Fibroblast of peridontal ligament (primary cell): ENCODE measurements around the gene CGB5.
"Not testable (repeated sequence)": the region's sequence is repeated elsewhere in the genome, so short reads cannot be mapped to it uniquely, and the experiment has no call there.

Experiments
- DNase-seq: peaks from one replicate; pipeline ENCODE4 v3.0.0-alpha.2; 2010; ENCODE audit errors: extremely low read depth

CGB5 gene

DNA sequence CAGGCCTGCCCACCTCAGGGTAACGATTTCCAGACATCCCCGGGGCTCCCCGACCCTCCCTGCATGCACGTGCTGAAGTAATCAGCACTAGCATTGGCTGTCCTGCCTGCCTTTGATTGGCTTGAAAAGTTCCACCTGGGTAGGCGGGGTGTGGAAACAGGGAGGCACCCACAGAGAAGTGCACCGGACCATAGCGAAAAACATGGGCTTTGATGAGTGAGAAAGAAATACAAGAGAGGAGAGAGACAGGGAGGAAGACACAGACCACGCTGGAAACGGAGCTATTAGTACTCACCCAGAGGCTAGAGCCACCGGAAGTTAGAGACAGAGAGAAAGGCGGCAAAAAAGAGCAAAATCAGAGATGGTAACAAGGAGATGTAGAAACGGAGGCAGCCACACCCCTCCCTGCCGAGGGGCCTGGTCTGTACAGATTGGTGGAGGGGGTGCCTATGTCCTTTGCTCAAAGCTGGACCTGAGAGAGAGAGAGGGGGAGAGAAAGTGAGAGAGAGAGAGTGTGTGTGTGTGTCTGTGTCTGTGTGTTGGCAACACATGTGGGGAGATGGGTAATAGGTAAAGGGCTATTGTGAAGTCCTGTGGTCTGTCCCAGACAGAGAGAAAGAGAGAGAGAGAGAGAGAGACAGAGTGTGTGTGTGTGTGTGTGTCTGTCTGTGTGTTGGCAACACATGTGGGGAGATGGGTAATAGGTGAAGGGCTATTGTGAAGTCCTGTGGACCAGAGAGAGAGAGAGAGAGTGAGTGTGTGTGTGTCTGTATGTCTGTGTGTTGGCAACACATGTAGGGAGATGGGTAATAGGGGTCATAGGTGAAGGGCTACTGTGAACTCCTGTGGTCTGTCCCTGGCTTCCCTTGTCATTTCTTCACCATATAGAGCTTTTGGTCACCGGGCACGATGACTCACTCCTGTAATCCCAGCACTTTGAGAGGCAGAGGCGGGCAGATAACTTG, 22.4 kb upstream of the CGB5 start:
- DNase-seq, result peak; percentile 7

GRCh38 chr19:49022116-49022515, 21.5 kb upstream of the CGB5 start:
- no peak for DNase-seq

- DNase-seq, result not testable (repeated sequence)
These were observed 19.4 kb upstream of the CGB5 start, which contains the start of gene CGB3 for GRCh38 chr19:49024233-49024632. CGB3 (minus strand) TSS chr19:49024333; CDS start chr19:49023971, 362 bp downstream.

DNA sequence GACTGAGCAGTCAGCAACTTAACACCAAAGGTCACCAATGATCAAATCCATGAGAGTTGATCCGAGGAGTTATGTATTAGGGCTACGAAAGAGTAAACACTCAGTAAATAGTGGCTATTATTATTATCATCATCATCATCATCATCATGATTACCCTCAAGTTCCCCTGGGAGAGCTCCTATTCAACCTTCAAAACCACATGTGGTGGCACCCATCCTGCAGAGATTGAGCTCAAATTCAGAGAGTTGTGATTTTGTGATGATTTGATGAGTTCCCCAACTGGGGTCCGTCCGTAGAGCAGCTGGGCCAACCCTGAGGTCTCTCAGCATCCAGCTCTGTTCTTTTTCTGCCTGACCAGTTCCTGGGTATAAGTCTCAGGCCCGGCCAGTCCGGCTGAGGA, 18.6 kb upstream of the CGB5 start:
- DNase-seq, result not testable (repeated sequence)

GRCh38 chr19:49025599-49025998, 18.0 kb upstream of the CGB5 start:
- not testable (repeated sequence) for DNase-seq

DNA sequence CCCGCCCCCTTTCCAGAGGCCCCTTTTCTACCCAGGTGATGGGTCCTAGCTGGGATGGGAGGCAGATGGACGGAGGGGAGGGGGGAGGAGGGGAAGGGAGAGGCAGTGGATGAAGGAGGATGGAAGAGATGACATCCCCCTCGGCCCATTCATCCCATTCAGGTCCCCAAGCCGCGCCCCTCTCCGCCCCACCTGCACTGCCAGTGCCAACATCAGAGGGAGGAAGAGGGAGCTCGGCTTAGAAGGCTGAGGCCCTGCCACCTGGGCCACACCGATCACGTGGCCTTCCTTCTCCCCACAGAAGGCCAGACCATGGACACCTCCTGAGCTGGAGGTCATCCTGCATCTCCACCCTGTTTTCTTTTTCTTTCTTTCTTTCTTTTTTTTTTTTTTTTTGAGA, 15.0 kb upstream of the CGB5 start:
- not testable (repeated sequence) for DNase-seq

DNA sequence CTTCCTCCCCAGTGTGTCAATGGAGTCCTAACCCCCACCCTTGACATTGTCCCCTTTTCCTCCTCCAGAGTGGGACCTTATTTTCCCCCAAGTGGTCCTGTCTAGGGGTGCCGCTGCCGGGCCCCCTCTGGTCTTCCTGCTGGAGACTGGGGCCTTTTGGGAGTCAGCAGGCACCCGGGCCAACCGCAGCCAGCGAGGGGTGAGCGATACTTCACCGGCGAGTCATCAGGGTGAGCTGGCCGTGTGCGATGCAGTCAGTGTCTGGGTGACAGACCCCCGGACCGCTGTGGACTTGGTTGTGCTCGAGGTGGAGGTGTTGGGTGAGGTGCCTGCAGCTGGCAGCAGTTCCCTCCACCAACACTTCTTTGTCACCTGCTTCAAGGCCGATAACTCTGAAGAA, 13.9 kb upstream of the CGB5 start:
- DNase-seq, result not testable (repeated sequence)

- DNase-seq, result not testable (repeated sequence)
These were observed 13.3 kb upstream of the CGB5 start for GRCh38 chr19:49030323-49030722.

DNA sequence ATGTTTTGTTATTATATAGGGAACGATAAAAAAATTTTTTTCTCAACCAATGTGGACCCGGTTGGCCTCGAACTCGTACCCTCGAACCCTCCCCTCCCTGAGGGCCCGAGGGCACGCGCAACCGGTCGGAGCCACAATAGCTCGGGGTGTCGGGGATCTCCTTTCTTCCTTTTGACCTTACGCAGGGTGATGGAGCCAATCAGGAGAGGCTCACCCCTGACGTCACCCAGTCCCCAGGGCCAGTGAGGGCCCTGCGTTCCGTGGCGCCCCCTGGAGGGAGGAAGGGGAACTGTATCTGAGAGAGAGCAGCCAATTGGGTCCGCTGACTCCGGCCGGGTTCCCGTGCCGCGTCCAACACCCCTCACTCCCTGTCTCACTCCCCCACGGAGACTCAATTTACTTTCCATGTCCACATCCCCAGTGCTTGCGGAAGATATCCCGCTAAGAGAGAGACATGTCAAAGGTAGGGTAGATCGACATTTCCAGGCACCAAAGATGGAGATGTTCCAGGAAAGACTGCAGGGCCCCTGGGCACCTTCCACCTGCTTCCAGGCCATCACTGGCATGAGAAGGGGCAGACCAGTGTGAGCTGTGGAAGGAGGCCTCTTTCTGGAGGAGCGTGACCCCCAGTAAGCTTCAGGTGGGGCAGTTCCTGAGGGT, 11.9 kb upstream of the CGB5 start, which contains the start of gene CGB2:
CGB2 (plus strand) TSS at position 249 of the 660 bp plus-strand sequence; CDS start at position 455, 206 bp downstream.
- not testable (repeated sequence) for DNase-seq

GRCh38 chr19:49036815-49037214, 6.8 kb upstream of the CGB5 start, which contains the start of gene CGB1:
CGB1 (minus strand) TSS chr19:49036895; CDS start chr19:49036711, 184 bp downstream.
- DNase-seq, result not testable (repeated sequence)

DNA sequence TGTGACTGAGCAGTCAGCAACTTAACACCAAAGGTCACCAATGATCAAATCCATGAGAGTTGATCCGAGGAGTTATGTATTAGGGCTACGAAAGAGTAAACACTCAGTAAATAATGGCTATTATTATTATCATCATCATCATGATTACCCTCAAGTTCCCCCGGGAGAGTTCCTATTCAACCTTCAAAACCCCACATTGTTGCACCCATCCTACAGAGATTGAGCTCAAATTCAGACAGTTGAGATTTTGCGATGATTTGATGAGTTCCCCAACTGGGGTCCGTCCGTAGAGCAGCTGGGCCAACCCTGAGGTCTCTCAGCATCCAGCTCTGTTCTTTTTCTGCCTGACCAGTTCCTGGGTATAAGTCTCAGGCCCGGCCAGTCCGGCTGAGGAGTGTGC, 5.5 kb upstream of the CGB5 start:
- DNase-seq, result not testable (repeated sequence)

GRCh38 chr19:49038557-49039276, 4.9 kb upstream of the CGB5 start:
- not testable (repeated sequence) for DNase-seq

DNA sequence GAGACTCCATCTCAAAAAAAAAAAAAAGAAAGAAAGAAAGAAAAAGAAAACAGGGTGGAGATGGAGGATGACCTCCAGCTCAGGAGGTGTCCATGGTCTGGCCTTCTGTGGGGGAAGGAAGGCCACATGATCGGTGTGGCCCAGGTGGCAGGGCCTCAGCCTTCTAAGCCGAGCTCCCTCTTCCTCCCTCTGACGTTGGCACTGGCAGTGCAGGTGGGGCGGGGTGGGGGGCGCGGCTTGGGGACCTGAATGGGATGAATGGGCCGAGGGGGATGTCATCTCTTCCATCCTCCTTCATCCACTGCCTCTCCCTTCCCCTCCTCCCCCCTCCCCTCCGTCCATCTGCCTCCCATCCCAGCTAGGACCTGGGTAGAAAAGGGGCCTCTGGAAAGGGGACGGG, 3.9 kb upstream of the CGB5 start:
- not testable (repeated sequence) for DNase-seq

DNA sequence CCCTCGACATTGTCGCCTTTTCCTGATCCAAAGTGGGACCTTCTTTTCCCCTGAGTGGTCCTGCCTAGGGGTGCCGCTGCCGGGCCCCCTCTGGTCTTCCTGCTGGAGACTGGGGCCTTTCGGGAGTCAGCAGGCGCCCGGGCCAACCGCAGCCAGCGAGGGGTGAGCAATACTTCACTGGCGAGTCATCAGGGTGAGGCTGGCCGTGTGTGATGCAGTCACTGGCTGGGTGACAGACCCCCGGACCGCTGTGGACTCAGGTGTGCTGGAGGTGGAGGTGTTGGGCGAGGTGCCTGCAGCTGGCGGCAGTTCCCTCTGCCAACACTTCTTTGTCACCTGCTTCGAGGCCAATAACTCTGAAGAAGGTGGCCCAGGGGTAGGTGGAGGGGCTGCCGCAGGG, 1.5 kb upstream of the CGB5 start:
- no peak for DNase-seq

DNA sequence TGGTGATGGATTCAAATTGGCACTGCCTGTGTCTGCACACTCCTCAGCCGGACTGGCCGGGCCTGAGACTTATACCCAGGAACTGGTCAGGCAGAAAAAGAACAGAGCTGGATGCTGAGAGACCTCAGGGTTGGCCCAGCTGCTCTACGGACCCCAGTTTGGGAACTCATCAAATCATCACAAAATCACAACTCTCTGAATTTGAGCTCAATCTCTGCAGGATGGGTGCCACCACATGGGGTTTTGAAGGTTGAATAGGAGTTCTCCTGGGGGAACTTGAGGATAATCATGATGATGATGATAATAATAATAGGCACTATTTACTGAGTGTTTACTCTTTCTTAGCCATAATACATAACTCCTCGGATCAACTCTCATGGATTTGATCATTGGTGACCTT, 982 bp upstream of the CGB5 start:
- not testable (repeated sequence) for DNase-seq

- not testable (repeated sequence) for DNase-seq
These were observed 5.4 kb downstream of the CGB5 start, which contains the start of gene CGB8 for GRCh38 chr19:49049011-49049410. CGB8 (minus strand) TSS chr19:49049111; CDS start chr19:49048739, 372 bp downstream.

DNA sequence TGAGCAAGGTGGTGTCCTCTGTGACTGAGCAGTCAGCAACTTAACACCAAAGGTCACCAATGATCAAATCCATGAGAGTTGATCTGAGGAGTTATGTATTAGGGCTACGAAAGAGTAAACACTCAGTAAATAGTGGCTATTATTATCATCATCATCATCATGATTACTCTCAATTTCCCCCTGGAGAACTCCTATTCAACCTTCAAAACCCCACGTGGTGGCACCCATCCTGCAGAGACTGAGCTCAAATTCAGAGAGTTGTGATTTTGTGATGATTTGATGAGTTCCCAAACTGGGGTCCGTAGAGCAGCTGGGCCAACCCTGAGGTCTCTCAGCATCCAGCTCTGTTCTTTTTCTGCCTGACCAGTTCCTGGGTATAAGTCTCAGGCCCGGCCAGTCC, 6.2 kb downstream of the CGB5 start:
- DNase-seq, result not testable (repeated sequence)

GRCh38 chr19:49050376-49051033, 6.9 kb downstream of the CGB5 start:
- not testable (repeated sequence) for DNase-seq

- DNase-seq, result peak; percentile 17
These were observed 12.7 kb downstream of the CGB5 start for GRCh38 chr19:49056101-49056901.
